ENCODE results near the gene TRAPPC10. TPM values are rescaled to one million over a fixed set of nuclear protein-coding genes. Genes with fewer than 3 reads are reported as not detected.

TRAPPC10 gene
- total RNA-seq, 1 donor from 2014 or later = 22.2 TPM

DNA sequence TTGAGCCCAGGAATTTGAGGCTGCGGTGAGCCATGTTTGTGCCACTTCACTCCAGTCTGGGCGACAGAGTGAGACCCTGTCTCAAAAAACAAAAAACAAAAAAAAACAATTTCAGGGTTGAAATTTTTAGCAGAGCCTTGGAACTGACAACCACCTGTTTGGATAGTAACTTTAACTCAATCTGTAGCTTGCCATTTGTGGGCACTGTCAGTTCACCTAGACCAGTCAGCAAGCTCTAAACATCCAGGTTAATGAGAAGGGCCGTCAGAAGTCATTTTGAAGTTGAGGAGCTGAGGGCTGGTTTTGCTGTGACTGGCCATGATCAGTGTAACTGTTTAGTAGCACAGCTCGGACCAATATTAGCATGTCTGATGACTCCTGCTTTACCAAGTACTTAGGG is 8.4 kb downstream of the TRAPPC10 start:
- no peak for DNase-seq (ENCODE audit: low spot score)
- intact Hi-C loops (cut with DNase I) = no loop called here

DNA sequence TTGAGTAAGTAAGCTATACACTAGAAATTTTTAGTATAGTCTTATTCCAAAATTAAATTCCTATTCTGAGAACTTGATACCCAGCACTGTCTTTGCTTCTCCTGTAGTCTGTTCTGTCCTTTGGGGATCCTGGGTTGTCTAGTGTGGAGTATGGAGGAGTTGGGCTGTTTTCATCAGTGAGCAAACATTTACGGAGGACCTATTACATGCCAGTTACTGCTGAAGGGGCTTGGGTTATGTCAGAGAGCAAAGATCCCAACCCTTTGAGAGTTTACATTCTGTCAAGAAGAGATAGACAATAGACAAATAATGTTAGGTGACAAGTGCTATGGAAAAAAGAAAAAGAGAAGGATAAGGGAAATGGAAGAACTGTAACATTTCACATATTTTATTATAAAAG is 9.0 kb downstream of the TRAPPC10 start:
- no peak for DNase-seq (ENCODE audit: low spot score)
- intact Hi-C loops (cut with DNase I) = no loop called here

DNA sequence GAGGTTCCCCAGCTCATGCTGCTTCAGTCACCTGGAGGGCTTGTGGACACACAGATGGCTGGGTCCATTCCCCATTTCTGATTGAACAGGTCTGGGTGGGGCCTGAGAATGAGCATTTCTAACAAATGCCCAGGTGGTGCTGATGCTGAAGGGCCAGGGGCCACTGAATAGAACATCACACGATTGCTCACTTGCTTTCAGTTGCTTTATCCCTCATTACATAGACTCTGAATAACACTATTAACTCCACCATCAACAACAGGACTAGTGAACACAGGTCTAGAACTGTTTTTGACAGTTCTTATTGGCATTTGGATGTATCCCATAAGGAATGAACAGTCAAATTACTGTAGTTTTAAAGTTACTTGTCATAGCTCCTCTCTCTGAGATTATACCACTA is 12.1 kb downstream of the TRAPPC10 start:
- no peak for DNase-seq (ENCODE audit: low spot score)
- intact Hi-C loops (cut with DNase I) = no loop called here

DNA sequence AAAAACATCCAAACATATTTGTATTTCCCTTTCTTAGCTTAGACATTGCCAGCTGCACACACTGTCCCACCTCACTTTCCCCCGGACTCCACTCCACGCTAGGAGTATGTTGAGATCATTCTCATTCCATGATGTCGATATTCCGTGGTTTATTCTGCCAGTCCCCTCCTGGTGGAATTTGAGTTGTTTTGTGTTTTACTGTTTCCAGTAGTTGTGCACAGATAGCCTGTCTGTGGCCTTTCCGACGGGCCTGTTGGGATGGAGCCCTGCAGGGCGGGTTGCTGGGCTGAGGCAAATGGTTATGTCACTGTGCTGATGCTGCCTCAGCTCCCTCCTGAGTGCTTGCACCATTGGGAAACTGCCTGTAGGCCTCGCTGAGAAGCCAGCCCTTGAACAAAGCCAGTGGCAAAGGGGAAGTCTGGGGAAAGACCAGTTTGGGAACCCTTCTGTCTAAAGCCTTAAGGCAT is 12.8 kb downstream of the TRAPPC10 start:
- intact Hi-C loops (cut with DNase I) = no loop called here
- no peak for DNase-seq (ENCODE audit: low spot score)

DNA sequence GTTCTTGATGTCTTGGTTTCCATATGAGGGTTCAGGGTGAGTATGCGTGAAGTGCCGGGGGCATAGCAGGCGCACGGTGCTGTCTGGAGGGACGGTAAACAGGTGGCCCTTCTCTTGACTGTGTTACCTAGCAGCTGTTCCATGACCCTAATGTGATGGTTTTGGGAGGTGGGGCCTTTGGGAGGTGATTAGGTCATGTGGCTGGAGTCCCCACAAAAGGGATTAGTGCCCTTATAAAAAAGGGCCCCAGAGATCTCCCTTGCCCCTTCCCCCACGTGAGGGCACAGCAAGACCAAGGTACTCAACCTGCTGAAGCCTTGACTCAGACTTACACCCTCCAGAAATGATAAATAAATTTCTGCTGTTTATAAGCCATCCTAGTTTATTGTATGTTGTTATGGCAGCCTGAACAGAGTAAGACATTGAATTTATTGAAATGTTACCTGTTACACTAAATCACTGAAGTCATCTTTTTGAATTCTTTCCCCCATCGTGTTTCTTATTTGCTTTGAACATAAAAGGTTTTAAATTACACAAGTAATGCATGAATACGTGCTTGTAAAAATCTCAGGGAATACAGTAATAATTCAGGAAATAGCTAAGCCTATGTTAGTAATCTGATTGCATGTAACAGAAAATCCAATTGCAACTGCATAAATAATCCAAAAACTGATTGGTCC is 15.6 kb downstream of the TRAPPC10 start:
- no peak for DNase-seq (ENCODE audit: low spot score)
- intact Hi-C loops (cut with DNase I) = no loop called here

DNA sequence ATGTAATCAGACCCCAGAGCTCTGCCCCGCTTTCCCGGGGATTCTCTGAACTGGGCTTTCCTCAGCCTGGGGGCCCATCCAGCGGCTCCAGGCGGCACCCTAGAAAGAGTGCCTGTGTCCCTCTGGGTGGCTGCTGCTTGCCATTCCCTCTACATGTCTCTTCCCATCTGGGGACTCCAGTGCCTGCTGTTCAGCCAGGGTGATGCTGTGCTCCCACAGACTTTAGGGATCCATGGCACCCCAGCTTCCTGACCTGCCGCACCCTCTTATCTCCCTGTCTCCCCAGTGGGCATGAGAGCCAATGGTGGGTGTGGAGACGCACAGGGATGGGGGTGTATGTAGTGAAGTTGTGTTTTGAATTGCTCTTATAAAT is 16.2 kb downstream of the TRAPPC10 start:
- intact Hi-C loops (cut with DNase I) = no loop called here
- no peak for DNase-seq (ENCODE audit: low spot score)

DNA sequence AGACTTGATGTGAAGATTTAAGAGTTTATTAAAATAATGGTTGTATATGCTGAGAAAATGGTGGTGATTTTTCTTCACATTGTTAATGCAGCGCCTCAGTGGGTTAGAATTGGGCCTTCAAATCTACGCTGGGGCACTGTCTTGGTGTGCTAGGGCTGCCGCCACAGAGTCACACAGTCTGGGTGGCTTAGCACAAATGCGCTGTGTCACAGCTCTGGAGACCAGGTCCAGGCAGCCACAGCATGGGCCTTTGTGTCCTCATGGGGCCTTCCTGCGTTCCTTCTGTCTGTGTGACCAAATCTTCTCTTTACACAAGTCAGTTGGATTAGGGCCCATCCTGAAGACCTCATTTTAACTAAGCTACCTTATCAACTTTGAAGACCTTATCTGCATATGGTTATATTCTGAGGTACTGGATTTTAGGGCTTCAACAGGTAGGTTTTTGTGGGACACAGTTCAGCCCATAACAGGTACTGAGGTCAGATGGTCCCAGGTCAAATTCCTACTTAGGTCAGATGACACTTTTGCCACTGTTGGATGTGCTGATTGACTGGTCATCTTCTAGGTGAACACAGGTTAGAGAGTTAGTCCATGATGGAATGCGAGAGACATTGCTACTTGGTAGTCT is 17.5 kb downstream of the TRAPPC10 start:
- DNase-seq (ENCODE audit: low spot score) = no peak
- intact Hi-C loops (cut with DNase I) = no loop called here

DNA sequence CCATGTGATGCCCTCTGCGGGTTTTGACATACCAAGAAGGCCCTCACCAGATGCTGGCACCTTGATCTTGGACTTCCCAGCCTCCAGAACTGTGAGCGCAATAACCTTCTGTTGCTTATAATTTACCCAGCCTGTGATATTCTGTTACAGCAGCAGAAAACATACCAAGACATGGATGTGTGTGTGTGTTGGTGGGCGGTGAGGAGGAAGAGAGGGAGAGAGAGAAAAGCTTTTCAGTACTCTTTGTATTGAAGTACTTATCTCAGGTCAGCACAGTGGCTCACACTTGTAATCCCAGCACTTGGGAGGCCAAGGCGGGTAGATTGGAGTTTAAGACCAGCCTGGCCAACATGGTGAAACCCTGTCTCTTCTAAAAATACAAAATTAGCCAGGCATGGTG is 23.1 kb downstream of the TRAPPC10 start:
- intact Hi-C loops (cut with DNase I) = no loop called here
- no peak for DNase-seq (ENCODE audit: low spot score)

DNA sequence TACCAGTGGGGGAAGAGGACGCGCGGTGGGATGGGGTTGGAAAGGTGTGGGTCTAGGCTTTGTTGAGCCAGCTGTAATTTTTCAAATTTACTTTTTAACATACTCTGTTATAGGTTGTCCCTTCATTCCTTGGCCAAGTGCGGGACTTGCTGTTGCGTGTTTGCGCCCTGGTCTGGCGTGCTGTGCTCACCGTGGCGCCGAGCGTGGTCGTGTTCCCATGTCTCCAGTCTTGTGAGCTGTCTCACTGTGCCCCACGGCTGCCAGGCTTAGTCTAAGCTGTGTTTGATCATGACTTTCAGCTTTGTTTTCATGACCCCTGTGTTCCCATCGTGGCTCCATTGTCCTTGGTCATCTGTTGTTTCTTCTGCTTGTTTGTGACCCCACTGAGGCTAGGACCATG is 26.0 kb downstream of the TRAPPC10 start:
- intact Hi-C loops (cut with DNase I) = no loop called here
- no peak for DNase-seq (ENCODE audit: low spot score)

DNA sequence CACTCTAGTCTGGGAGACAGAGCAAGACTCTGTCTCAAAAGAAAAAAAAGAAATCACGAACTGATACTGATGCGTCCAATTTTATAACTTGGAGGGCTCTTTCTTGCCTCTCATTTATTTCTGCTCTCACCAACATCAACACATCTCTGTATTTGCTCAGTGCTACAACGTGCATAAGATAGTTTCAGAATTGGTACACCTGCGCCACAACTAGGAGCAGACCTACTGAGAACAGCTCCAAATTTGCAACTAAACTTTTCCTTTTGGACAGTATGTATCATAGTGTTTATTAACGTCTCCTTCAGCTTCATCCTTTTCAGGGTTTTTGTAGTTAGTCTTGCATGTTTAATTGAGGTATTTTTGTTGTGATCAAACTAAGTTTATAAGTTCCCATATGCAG is 27.7 kb downstream of the TRAPPC10 start:
- intact Hi-C loops (cut with DNase I) = no loop called here
- no peak for DNase-seq (ENCODE audit: low spot score)

DNA sequence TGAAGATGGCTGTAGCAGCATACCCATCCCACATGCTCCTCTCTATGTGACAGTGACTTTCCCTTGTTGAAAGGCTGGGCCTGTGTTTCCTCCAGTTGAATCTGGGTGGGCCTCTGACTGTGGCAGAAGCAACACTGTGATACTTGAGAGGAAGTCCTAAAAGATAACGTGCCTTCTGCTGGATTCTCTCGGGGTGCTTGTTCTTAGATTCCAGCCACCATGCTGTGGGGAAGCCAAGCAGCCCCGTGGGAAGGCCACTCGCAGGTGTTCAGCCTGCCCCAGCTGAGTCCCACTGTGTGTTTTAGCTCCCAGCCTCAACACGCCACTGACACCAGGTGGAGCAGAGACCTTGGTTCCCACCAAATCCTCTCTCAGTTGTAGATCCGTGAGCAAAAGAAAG is 31.5 kb downstream of the TRAPPC10 start:
- DNase-seq (ENCODE audit: low spot score) = no peak
- intact Hi-C loops (cut with DNase I) = no loop called here

DNA sequence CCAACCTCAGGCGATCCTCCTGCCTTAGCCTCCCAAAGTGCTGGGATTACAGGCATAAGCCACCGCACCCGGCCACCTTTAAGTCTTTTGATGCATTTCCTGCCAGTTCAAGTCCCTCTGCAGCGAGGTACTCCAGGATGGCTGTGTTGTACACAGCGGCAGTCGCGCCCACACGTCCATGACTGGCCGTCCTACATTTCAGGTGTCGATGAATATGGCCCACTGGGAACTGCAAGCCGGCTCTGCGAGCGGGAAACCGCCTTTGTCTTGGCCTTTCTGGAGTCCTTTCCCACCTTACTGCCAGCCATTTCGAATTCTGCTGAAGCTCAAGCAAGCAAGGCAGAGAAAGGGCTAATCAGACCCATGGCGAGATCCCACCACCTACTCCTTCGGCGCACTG is 34.6 kb downstream of the TRAPPC10 start:
- no peak for DNase-seq (ENCODE audit: low spot score)

DNA sequence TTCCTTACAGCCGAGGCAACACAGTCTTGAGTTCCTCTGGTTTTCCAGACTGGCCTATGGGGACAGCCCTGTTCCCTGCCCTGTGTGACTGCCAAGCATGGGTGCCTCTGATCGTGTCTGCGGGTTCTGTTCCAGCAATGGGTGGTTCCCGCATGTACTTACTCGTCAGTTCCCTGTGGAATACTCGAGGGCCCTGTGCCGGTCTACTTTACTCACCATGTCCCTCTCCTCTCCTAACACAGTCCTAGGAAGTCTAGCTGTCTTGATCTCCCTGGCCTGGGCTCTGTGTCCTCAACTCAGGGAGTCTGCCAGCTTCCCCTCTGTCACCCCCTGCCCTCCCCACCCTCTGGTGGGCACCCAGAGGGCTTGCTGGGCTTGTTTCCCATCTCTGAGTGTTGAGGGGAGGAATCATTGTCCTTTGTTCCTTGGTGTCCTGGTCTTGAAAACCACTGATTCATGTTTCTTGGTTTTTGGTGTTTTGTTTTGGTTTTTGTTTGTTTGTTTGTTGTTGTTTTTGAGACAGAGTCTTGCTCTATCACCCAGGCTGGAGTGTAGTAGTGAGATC is 36.0 kb downstream of the TRAPPC10 start:
- intact Hi-C loops (cut with DNase I) = no loop called here
- no peak for DNase-seq (ENCODE audit: low spot score)

More for the DNA sequence above, 34.6 kb downstream of the TRAPPC10 start:
- intact Hi-C loops (cut with DNase I) = no loop called here

DNA sequence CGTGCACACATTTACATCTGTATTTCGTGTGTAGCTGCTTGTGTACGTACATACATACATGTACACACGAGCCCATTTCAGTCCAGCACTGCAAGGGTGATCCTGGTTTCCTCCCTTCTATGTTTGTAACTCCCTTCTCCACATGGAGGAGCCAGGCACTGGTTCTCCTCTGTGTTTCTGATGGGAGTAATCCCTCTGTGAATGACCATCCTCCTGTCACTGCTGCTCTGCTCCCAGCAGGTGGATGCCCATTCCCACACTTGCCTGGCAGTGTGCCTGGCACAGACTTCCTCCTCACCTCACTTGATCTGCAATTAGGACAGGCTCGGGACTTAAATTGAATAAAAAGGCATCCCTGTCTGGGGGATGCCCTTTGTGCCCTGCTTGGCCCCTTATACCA is 37.1 kb downstream of the TRAPPC10 start:
- intact Hi-C loops (cut with DNase I) = no loop called here

DNA sequence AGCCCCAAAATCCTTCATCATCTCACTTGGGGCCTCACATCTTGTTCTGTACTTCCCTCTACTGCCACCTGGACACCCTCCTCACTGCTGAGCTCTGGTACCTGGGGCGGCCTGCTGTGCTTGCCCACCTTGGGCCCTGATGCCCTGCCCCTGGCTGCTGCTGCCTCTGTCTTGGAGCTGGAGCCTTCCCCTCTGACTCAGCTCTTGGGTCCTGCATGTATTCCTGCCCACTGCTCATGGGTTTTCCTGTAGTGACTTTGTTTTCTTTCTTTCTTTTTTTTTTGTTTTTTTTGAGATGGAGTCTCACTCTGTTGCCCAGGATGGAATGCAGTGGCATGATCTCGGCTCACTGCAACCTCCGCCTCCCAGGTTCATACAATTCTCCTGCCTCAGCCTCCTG is 37.5 kb downstream of the TRAPPC10 start:
- intact Hi-C loops (cut with DNase I) = no loop called here
- no peak for DNase-seq (ENCODE audit: low spot score)

More for the DNA sequence above, 37.1 kb downstream of the TRAPPC10 start:
- no peak for DNase-seq (ENCODE audit: low spot score)

DNA sequence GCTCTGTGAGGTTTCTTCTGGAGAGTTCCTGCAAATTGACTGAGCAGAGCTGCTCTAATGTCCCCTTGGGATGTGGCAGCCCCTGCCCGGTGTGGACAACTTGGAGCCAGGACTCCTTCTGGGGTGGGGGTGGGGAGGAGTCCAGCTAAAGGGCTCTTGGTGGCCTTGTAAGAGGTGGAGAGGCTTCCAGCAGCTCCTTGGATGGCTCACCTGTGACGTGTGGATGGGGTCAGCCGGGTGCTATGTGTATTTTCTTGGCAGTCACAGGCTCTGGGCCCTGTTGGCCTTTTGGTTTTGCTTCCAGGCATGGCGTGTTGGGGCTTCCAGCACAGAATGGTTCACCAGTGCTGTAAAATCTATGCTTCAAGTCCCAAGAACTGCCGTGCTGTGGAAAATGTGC is 38.2 kb downstream of the TRAPPC10 start:
- no peak for DNase-seq (ENCODE audit: low spot score)
- intact Hi-C loops (cut with DNase I) = no loop called here

DNA sequence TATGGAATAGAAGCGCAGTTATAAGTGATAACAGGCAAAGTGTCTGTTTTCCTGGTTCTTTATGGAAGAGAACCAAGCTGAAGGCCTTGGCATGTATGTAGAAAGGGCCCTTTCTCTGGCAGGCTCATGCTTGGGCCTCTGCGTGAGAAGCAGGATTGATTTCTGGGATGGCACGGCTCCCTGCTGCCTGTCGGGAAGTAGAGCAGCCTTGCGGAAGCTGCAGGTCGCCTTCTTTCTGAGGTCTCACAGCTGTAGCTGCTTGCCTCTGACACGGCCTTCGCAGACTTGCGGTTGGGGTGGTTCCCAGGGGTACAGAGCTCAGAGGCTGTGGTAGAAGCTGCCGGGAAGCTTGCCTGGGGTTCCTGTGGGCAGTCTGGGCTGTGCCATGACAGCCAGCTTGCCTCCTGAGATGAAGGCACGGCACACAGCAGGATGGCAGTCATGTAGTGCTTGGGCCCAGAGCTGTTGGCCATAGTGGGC is 39.4 kb downstream of the TRAPPC10 start:
- no peak for DNase-seq (ENCODE audit: low spot score)
- intact Hi-C loops (cut with DNase I) = no loop called here

DNA sequence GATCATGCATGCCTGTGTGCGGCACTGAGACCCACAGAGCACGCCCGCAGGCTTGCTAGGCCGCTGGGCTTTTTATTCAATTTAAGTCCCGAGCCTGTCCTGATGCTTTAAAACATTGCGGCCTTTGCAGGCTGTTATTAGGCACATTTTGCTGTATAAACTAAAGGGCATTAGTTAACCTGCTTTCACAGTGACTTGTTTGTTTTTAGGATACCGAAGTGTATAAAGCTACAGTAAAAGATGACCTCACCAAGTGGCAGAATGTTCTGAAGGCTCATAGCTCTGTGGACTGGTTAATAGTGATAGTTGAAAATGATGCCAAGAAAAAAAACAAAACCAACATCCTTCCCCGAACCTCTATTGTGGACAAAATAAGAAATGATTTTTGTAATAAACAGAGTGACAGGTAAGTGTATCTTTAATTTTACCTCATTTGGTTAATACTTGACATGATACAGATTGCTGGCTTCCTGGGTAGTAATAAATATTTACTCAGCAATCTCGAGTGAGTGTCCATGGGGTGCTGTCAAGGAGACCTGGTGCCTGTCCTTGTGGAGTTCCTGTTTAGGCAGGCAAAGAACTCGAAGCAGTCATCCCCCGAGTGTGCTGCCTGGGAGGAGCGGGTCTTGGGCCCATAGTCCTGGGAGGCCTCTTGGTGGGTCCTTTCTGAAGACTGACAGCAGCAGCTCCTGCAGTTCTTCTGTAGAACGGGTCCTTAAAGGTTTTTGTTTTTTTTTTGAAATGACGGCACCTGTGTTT is 40.1 kb downstream of the TRAPPC10 start:
- DNase-seq (ENCODE audit: low spot score) = no peak
- intact Hi-C loops (cut with DNase I) = no loop called here

DNA sequence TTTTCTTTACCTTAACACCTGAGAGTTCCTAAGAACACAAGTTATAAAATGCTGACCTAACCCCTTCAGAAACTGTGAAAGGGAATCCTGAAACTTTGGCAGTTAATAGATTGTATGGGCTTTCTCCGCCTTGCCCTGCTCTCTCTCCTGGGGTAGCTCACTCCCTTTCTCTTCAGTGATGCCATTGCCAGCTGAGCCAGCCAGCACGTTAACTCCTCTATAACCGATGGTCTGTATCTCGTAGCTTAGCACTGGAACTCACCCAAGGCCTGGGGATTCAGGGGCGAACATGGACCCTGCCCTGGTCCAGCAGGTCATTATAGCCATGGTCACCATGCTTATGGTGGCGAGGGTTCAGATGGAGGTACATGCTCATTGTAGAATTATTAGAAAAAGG is 40.7 kb downstream of the TRAPPC10 start:
- intact Hi-C loops (cut with DNase I) = no loop called here
- DNase-seq (ENCODE audit: low spot score) = no peak

DNA sequence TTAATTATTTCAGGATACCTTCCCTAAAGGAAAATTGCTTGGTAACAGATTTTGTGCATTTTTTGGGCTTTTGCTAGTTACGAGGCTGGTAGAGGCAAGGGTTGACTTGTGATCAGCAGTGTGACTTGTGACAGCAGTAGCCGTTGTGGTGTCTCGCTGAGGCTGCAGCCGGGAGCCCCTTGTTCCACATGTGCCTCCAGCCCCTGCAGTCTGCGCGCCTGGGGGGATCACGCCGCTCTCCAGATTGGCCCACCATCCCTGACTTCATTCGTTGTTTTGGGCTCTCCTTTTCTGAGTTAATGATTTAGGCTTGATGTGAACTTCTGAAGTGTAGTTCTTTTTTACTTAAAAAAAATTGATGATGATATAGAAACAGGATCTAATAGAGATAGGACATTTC is 41.5 kb downstream of the TRAPPC10 start:
- intact Hi-C loops (cut with DNase I) = no loop called here
- no peak for DNase-seq (ENCODE audit: low spot score)

All from cardiac septum (tissue), 1 donor.